ENCODE data around the gene SPDYE2.
"Not testable (repeated sequence)": the region's sequence is repeated elsewhere in the genome, so short reads cannot be mapped to it uniquely, and the experiment has no call there.

The SPDYE2 gene, protein sequence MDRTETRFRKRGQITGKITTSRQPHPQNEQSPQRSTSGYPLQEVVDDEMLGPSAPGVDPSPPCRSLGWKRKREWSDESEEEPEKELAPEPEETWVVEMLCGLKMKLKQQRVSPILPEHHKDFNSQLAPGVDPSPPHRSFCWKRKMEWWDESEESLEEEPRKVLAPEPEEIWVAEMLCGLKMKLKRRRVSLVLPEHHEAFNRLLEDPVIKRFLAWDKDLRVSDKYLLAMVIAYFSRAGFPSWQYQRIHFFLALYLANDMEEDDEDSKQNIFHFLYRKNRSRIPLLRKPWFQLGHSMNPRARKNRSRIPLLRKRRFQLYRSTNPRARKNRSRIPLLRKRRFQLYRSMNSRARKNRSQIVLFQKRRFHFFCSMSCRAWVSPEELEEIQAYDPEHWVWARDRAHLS

DNA sequence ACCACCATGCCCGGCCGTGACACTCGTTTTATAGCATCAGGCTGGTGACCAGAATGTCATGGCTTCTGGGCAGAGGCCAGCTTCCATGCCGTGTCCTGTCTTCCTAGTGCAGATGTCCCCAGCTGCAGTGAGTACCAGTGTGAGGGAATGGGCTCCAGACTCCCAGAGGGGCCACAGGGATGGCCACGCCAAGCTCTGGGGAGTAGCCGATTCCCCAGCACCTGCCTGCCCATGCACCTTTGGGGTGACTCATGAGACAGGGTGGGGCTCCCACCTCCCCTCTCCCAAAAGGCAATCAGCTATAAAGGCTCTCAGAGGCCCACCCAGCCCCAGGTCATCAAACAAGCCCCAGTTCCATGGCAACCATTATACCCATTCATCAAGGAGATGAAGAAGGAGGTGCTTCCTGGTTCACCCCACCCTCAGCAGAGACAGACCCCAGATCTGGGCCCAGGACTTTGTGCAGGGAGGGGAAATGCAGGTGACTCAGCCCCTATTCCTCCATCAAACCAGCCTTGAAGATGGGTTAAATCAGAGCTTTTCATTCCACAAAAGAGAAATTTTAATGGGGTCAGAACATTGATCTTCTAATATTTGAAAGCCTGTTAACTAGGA, at the start of gene SPDYE2:
Gene SPDYE2 (plus strand): TSS at position 419 of the 615 bp plus-strand sequence. CDS start 2,030 bp downstream, outside the sequence.
- DNase-seq (ENCODE audit: low spot score) = not testable (repeated sequence)

DNA sequence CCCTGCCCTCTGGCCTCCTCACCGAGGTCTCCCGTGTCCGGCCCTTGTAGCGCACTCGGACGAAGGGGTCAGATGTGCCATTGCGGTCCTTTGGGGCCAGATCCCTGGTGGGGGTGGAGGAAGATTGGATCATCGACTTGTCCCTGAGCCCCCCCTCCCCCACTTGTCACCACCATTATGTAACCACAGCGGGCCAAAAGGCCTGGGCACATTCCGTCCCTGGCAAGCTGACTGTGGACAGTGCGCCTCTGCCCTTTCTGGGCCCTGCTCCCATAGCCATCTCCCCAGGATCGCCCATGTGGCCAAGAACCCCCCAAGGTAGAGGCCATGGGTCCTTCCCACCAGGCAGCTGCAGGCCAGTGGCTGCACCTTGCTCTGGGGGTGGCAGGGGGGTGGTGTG, 47.9 kb upstream of the SPDYE2 start:
- DNase-seq (ENCODE audit: low spot score) = not testable (repeated sequence)

DNA sequence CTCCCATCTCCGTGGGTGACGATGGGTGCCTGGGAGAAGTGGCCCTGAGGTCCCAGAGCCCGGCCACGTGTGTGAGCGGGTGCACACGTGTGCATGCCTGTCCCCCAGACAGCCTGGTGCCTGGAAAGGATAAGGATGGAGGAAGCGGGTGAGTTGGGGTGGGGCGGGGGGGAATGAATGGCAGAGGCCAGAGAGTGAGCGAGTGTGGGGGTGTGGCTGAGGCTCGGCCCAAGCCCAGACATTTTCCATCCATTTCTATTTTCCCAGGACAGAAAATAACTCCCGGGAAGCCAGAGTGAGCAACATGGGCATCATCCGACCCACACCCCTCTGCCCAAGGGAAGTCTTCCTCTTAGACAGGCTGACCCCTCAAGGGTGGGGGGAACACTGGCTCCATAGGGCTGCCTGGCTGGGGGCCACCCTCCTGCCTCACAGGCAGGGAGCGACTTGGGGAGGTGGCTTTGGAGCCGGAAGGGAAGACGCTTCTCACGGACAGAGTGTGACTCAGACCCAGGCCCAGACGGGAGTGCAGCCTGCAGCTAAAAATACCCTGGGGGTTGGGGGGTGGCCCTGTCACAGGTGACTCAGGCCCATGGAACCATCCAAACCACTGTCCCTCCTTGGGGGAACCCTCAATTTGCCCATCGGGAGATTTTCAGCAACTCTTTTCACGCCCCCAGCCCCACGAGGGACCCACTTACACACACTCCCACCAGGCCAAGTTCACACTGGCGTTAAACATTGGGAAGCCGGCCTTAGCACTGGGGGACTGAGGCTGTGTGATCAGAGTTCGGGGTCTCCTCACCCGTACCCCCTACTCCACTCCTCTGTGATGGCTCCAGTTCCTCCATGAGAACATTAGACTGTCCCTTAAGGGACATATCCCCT, 45.5 kb upstream of the SPDYE2 start:
- DNase-seq (ENCODE audit: low spot score) = not testable (repeated sequence)

DNA sequence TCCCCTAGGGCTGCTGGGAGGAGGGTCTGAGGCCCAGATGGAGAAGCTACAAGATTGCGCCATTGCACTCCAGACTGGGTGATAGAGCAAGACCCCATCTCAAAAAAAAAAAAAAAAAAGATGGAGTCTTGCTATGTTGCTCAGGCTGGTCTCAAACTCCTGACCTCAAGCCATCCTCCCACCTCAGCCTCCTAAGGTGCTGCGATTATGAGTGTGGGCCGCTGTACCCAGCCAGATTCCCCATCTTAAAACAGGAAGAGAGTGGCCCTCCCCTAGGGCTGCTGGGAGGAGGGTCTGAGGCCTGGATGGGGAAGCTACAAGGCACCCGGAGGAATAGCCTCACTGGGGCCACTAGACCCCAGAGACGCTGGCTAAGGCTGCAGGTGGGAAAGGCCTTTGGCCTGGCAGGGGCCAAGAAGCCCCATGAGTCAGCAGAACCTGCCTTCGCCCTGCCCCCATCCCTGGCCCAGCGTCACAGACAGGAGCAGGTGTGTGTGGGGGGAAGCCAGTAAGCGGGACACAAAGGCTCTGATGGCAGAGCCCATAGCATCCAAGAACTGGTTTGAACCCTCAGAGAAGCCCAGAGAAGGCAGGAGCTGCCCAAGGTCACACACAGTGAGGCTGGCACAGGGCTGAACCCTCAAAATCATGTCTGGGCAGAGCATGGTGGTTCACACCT, 43.5 kb upstream of the SPDYE2 start:
- not testable (repeated sequence) for DNase-seq (ENCODE audit: low spot score)

DNA sequence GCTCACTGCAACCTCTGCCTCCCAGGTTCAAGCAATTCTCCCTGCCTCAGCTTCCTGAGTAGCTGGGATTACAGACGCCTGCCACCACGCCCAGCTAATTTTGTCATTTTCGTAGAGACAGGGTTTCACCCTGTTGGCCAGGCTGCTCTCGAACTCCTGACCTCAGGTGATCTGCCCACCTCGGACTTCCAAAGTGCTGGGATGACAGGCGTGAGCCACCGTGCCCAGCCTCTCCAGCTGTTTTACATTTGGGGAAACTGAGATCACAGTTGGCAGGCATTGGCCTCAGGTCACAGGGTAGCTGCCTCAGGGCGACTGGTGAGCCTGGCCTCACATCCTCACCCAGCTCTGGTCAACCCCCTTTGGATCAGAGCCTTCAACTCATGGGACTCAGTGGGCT, 40.5 kb upstream of the SPDYE2 start:
- not testable (repeated sequence) for DNase-seq (ENCODE audit: low spot score)

DNA sequence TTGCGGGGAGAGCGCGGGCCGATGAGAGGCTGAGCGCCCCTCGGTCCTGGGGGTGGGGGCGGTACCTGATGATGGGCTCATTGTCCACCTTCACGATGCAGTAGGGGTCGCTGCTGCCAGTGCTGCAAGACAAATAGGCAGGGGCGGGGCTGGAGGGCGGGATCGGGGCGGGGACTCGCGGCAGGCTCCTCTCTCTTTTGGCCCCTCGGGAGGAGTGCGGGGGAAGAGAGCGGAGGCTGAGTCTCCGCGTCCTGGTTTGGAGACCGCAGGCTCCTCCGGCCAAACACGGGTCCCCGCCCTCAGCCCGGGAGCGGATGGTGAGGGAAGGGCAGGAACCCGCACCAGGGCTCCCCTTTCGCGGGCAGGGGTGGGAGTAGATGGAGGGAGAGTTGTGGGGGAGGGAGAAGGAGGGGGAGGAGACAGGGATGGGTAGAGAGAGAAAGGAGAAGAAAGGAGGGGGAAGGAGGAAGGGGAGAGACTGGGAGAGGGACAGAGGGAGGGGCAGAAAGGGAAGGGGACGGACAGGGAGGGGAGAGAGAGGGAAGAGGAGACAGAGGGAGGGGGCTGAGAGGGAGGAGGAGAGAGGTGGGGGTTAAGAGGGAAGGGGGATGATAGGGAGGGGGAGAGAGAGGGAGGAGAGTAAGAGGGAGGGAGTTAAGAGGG, 39.0 kb upstream of the SPDYE2 start:
- not testable (repeated sequence) for DNase-seq (ENCODE audit: low spot score)

DNA sequence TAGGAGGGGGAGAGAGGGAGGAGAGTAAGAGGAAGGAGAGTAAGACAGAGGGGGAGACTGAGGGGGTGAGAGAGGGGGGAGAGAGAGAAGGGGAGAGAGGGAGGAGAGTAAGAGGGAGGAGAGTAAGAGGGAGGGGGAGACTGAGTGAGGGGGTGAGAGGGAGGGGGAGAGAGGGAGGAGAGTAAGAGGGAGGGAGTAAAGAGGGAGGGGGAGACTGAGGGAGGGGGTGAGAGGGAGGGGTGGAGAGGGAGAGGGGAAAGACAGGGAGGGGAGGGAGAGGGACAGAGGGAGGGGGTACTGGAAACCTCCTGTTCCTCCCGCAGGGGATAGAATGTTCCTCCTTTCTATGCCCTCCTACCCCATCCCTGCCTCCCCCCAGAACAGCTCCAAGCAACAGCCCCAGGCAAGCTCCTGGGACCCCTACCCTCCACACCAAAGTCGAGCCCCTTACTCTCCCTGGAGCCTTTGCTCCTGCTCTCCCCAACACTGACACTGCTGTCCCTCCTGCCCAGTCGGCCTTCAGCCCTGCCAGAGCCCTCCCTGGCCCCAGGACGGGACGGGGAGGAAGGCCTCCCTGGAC, 38.3 kb upstream of the SPDYE2 start:
- DNase-seq (ENCODE audit: low spot score) = not testable (repeated sequence)

DNA sequence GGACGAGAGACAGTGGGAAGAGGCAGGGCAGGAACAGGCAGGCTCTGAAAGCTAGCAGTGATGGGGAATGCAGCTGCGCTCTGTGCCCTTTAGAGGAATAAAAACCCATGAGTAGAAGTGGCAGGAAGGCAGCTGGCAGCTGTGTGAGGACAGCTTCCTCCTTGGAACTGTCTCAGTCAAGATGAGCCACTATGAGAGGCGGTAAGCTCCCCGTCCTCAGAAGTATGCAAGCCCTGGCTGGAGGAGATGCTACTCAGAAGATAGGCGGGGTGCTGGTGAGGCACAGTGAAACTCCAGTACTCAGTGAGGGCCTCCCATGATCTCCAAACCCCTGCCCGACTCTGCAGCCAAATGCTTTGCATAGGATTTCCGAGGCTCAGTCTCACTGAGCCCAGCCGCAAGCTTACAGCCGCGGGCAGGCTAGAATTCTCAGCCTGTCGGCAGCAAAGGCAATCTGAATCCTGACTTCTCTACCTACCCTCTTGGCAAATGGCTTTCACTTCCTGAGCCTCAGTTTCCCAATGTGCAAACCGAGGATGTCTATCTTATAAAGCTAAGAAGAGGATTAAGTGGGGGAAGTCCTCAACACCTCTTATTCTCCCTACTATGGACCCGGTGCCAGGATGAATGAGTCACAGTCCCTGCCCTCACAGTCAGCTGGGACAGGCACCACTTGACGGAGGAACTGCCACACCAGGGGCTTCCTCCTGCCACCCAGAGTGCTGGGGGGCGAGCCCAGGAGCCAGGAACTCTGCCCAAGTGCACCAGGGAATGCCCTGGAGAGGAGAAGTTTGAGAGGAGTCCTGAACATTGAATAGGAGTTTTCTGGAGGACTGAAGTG, 35.9 kb upstream of the SPDYE2 start:
- not testable (repeated sequence) for DNase-seq (ENCODE audit: low spot score)

DNA sequence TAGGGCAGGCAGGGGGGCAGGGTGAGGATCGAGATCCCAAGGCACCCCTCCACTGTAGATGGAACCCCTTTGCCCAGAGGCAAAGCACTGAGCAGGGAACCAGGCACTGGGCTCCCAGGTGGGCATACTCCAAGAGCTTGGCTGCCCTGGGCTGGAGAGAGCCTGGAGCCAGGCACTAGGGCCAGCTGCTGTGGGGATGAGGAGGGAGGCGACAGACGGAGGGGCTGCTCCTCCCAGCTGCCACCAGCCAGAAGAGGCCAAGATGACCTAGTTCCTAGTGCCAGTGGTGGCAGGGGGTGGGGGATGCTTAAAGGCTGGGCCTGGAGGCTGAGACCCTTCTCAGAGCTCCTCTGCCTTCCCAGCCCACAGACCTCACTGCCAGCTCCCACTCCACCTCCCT, 35.1 kb upstream of the SPDYE2 start:
- not testable (repeated sequence) for DNase-seq (ENCODE audit: low spot score)

DNA sequence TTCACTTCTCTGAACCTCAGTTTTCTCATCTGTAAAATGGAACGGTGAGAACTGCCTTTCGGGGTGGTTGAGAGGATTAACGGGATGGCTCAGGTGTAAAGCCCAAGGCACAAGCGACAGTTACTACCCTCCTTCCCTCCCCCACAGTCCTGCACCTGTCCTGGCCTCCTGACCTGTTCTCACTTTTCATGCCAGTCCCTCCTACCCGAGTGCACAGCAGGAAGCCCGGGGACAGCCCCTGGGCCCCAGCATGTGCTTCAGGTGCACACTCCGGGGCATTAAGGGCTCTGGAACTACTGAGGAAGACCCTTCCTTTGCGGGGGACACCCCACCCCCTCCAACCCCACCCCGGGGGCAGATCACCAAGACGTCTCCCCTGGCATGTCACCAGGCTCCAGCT, 34.1 kb upstream of the SPDYE2 start:
- not testable (repeated sequence) for DNase-seq (ENCODE audit: low spot score)

DNA sequence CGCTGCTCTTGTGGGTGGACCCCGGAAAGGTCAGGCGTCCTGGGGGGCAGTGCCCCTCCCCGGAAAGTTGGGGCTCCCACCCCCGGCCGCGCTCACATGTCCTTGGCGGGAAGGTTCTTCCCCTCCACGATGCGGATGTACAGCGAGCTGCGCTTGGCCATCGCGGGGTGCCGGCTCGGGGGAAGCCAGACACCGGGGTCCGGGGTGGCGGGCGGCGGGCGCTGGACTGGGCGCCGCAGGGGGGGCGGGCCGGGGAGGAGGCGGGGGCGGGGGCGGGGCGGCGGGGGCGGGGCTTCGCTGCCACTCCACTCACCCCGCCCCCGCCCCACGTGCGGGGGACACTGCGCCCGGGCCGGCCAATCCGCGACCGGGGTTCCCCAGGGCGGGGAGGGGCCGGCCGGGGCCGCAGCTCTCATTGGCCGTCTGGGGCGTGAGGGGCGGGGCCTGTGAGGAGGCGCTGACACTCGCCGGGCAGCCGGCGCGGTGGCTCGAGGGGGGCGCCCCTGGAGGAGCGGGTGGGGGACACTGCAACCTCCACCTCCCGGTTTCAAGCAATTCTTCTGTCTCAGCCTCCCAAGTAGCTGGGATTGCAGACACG, 33.4 kb upstream of the SPDYE2 start, which contains the start of gene RASA4B:
Gene RASA4B (minus strand): TSS at position 228 of the 598 bp plus-strand sequence. CDS start 67 bp downstream, at position 161.
- not testable (repeated sequence) for DNase-seq (ENCODE audit: low spot score)

DNA sequence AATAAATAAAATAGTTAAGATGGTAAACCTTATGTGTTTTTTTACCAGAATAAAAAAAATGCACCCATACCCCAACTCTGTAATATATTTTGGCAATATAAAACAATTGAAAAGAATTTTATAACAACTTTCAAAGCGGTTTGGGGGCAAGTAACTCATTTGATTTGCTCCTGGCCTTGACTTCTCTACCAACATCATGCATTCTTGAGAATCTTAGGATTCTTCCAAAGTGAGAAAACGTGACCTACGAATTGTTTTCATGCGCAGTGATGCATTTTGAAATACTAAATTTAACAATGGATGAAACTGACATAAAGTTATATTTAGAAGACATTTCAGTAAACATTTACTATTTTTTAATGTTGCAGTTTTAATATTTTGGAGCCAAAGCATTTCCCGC, 30.2 kb upstream of the SPDYE2 start:
- not testable (repeated sequence) for DNase-seq (ENCODE audit: low spot score)

DNA sequence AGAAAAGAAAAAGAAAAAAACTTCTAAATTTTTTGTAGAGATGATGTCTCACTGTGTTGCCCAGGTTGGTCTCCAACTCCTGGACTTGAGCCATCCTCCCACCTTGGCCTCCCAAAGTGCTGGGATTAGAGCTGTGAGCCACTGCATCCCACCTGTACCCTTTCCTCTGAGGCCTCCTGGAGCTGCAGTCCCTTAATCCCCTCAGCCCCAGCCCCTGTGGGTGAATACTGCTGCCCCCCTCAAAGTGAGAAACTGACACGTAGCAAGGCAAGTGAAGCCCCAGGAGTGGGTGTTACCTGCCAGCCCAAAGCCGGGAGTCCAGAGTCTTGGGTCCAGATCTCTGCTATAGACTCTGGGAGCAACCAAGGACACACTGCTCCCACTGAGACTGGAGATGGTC, 26.2 kb upstream of the SPDYE2 start:
- DNase-seq (ENCODE audit: low spot score) = not testable (repeated sequence)

DNA sequence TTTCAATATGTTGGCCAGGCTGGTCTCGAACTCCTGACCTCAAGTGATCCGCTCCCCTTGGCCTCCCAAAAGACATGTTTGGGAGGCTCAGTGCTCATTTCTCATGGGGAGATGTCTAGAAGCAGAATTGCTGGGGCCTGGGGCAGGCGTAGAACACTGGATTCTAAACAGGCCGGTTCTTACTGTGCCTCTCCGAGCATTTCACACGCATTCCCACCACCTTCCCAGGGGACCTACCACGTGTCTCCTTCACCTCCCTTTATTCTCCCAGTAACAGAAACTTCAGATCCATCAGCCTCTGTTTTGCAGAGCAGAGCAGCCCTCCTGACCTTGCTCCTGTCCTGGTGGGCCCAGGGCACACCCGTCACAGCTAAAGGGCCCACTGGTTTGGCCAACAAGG, 23.8 kb upstream of the SPDYE2 start:
- not testable (repeated sequence) for DNase-seq (ENCODE audit: low spot score)

DNA sequence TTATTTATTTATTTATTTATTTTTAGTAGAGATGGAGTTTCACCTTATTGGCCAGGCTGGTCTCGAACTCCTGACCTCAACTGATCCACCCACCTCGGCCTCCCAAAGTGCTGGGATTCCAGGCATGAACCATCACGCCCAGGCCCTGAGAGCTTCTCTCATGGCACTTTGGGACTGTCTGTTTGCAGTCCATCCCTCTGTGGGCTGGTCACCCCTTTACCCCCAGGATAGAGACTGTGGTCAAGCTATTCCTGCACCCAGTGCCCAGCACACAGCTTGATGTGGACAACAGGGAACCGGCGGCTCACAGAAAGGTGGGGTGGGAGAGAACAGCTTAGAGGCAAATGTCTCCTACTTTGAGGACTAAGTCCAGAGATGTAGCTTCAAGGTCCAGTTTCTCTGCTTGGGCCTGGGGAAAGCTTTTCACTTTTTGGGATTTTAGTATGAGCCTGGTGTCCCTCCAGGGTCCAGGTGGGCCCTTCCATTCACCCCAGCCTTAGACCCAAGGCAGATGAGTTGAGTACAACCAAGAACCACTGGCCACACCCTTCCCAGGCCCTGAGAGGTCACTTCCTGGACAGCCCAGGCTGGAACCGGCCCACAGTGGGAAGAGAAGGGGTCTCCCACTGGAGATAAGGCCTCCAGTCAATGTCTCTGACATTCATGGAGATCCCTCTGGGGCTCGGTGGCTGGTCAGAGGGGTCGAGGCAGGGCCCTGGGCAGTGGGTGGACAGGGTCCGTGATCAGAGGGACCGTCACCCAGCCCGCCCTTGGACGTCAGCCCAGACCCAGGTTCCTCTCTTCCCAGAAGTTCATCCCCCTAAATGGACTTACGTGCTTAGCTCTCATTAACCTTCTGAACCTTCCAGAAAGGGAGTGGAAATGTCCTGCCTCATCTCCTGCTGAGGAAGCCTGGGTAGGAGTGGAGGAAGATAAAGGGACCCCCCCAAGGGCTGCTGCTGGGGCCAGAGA, 22.9 kb upstream of the SPDYE2 start:
- not testable (repeated sequence) for DNase-seq (ENCODE audit: low spot score)

DNA sequence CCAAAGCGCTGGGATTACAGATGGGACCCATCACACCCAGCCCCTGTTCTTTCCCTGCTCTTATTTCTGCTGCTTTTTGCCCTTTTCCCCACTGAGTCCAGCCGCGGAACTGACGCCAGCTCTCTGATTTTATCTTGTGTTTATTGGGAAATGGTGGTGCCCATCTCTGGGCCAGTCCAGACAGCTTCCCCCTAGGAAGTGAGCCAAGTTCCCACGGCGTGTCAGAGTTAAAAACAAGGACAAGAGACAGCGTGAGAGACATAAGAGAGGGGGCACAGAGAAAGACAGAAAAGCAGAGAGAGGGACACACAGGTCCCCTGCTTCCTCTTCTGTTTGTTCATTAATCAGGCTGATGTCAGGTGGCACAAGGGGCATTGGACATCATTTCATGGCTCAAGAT, 19.4 kb upstream of the SPDYE2 start:
- DNase-seq (ENCODE audit: low spot score) = not testable (repeated sequence)

DNA sequence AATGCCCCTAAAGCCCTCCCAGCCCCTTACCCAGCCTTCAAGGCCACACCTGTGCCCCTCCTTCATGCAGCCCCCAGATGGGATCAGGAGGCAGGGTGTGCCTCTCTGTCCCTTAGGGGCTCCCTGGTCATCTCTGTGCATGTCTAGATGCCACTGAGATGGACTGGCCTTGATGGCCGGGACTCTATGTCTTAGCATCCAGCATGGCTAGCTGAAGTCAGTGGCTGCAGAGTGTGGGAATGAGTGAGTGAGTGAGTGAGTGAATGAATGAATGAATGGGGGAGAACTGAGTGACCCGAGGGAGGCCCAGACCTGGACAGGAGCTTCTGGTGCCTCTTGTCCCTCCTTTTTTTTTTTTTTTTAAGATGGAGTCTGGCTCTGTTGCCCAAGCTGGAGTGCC, 18.9 kb upstream of the SPDYE2 start:
- not testable (repeated sequence) for DNase-seq (ENCODE audit: low spot score)

DNA sequence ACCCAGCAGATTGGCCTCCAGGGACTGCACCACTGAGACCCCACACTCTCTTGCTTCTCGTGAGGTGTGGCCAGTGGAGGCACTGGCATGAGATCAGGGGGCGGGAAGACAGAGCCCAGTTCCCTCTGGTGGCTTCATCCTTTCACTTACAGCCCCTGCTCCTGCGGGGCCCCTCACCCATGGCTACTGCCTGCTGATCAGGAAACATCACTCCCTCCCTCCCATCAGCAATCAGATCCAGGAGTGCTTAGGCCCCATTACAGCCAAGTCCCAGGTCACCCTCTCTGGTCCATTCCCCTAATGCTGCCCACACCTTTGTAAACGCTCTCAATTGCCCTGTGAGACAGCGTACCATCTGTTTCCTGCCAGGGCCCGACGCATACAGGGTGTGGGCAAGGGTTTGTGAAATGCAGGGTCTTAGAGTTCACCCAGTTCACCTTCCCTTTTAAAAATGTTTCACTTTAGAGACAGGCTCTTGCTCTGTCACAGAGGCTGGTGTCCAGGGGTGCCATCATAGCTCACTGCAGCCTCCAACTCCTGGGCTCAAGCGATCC, 15.9 kb upstream of the SPDYE2 start:
- DNase-seq (ENCODE audit: low spot score) = not testable (repeated sequence)
